Measurements from ENCODE around the gene MEX3A.
"Not testable (repeated sequence)": the region's sequence is repeated elsewhere in the genome, so short reads cannot be mapped to it uniquely, and the experiment has no call there.

Gene MEX3A, protein sequence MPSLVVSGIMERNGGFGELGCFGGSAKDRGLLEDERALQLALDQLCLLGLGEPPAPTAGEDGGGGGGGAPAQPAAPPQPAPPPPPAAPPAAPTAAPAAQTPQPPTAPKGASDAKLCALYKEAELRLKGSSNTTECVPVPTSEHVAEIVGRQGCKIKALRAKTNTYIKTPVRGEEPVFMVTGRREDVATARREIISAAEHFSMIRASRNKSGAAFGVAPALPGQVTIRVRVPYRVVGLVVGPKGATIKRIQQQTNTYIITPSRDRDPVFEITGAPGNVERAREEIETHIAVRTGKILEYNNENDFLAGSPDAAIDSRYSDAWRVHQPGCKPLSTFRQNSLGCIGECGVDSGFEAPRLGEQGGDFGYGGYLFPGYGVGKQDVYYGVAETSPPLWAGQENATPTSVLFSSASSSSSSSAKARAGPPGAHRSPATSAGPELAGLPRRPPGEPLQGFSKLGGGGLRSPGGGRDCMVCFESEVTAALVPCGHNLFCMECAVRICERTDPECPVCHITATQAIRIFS

DNA sequence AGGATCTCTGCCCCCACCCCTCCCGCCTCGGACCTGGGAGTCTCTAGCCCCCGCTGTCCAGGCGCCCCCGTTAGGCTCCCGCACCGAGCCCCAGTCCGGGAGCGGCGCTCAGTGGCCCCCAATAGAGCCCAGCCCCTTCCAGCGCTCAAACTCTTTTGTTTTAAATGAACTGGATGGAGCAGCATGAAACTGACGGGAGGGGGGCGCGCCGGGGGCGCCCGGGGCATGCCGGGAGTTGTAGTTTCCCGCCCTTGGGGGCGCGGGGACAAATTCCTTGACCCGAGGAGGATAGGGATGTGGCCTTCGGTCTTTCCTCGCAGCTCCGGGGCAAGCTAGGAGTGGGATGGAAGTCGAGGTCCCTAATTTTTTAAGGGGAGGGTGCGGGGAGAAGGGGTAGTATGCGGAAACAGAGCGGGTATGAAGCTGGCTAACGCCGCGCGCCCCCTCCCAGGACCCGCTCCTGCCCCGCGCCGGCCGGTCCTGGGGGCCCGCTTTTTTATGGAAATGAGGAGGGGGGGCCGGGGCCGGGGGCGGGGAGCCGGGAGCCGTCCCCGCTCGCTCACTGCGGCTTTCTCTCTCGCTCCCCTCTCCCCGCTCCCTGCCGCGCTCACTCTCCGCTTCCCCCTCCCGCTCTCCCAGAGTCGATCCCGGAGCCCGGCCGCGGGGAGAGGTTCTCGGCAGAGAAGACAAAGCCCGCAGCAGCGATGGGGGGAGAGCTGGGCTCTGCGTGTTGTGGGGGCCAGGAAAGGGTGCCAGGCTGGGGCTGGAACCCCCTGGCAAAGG, at the start of gene MEX3A:
Gene MEX3A, minus strand, starts transcription at position 157 of the 783 bp plus-strand sequence. CDS start 467 bp downstream, outside the sequence.
- ATAC-seq: peak; percentile 80

DNA sequence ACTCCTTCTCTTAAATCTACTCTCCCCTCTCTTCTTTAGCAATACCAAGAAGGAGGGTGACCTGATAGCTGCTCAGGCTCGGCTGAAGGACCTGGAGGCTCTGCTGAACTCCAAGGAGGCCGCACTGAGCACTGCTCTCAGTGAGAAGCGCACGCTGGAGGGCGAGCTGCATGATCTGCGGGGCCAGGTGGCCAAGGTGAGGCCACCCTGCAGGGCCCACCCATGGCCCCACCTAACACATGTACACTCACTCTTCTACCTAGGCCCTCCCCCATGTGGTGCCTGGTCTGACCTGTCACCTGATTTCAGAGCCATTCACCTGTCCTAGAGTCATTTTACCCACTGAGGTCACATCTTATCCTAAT, 48.3 kb upstream of the MEX3A start:
- no peak for ATAC-seq

DNA sequence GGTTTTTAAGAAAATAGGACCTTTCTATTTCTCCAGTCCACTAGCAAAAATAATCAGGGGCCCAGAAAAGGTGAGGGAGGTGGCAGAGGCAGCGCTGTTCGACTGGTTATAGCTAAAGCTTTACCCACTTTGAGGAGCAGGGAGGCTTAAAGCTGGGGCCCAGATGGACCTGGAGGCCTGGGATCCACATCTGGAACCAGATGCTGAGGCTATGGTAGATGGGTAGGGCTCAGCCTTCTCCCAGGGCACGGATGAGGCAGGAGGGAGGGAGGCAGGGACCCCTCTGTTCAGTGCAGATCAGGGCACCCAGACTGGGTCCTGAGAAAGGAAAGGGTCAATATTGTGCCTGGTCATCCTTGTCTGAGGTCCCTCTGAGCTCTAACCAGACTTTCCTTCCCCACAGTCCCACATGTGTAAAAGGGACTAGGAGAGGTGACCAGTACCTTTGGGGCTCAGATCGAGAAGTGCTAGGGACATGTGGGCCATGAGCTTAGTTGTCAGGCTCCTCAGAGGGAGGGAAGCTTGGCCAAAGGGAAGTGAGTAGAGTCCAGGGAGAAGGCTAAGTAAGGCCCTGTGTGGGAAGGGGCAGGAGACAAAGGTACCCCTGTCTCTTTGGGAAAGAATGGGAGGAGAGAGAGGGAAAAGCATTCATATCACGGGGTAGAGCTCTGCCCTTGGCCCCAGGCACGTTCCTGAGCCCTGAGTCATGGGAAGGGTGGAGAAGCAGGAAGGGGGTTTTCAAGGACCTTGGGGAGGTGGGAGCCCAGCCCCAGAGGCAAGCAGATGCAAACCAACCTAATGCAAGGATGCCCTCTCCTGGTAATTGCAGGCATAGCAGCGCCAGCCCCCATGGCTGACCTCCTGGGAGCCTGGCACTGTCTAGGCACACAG, 47.7 kb upstream of the MEX3A start:
- peak; percentile 11 to 13 for ATAC-seq

DNA sequence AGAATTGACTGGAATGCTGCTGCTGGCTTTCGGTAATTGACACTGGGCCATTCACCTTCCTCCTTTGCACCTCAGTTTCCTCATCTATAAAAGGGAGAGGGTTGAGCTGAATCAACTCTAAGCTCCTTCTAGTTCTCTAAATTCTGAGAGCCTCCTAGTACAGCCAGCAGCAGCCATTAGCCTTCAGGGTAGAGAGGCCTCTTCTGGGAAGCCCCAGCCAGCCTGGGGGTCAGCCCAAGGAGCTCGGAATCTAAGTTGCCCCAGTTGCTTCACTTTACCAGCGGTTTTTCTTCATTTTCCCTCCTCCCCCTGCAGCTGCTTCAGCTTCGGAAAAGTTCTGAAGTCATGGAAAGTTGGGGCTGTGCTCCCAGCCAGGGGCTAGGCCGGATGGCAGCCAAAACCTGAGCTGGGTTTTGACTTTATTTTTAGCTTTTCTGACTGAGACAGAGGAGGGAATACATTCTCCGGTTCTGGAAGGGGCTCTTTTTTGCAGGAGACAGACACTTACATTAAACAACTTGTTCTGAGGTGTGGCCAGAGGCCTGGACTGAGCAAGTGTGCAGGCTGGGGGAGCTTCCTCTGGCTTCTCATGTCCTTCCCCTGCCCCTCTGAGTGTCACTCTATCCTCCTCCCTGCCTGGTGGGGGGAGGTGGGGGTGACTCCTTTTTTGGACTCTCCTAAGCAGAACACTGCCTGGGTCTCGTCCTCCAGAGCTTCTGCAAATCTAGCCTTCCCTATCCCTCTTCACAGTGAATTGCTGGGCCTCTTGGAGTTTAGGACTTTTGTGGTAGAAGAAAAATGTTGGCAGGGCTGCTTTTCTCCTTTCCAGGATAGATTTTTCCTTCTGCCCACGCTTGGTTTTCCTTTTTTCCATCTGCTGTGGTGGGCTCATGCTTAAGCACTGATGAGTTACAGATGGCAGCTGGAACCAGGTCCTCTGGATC, 46.7 kb upstream of the MEX3A start:
- ATAC-seq: no peak

DNA sequence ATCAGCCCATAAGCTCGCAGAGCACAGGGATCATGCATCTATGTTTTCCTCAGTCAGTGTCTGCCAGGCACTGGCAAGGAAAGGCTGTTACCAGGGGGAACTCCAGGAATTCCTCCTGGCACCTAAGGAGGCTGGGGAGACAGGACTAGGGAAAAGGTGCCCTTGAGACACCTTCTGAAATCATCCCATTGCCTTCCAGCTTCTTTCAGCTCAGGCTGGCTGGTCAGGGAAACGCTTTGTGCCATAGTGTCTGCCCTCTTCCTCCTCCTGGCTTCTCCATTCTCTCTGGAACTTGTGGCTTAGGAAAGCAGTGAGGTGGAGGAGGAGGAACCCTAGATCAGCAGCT, 46.0 kb upstream of the MEX3A start:
- no peak for ATAC-seq

DNA sequence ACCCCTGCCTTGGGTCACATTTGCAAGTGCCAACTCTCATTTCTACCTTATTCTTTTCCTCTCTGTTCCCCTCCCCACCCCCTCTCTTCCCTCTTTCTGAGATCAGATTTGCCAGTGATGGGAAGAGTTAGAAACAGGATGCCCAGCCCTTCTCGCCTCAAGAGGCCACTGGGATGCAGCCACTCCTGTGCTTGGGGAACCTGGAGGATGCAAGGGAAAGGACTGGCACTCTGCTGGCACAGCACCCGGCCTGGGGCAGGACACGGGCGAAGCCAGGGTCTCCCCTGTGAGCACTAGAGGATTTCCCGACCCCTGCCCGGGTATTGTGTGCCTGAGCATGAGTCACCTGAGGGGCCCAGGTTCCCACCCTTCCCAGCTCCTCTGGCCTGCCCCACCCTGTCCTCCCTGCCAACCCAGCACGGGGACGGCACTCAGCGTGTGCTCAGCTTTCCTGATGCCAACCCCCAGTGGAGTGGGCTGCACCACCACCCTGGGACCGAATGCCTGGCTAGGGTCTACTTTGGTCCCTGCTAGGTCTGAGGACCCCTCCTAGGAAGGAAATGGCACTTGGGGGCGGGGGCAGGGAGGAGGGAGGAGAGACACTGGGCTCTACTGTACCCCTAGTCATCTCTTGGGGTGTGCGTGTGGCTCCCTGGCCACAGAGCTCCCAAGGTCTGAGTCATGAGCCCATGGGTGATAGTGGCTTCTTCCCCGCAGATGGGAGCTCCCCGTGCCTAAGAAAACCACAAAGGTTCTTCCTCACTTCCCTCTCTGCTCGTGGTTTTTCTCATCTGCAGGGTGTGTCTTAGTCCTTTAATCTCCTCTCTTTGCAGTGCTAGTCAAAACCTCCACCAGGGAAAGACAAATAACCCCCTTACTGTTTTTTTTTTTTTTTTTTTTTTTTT, 44.6 kb upstream of the MEX3A start:
- ATAC-seq: peak; percentile 86 to 91

DNA sequence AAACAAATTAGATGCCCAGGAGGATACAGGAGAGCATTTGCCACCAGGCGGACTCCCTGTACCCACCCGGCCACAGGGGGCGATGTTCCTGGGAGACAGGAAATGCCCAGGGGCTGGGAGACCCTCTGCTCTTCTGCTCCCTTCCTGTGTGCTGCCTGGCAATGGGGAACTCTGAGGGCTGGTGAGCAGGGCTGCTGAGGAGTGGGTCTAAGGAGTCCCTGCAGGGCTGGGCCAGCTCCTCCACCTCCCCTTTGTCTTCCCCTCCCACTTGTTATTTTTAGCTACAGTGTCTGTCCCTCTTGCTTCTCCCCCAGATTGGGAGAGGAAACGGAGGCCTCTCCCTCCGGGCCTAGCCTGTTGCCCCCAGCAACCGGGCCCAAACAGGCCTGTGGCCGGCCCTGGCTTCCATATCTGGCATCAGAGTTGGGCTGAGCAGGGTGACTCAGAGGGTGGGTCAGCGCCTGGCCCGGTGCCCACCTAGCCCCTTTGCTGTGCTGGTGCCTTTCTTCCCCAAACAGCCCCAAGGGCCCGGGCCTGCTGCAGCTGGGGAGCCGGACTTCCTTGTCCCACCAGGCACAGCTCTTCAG, 43.9 kb upstream of the MEX3A start:
- ATAC-seq: peak; percentile 18 to 19

DNA sequence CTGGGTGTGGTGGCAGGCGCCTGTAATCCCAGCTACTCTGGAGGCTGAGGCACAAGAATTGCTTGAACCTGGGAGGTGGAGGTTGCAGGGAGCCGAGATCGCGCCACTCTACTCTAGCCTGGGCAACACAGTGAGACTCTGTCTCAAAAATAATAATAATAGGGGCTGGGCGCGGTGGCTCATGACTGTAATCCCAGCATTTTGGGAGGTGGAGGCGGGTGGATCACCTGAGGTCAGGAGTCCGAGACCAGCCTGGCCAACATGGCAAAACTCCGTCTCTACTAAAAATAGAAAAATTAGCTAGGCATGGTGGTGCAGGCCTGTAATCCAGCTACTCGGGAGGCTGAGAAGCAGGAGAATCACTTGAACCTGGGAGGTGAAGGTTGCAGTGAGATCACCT, 43.3 kb upstream of the MEX3A start:
- not testable (repeated sequence) for ATAC-seq

DNA sequence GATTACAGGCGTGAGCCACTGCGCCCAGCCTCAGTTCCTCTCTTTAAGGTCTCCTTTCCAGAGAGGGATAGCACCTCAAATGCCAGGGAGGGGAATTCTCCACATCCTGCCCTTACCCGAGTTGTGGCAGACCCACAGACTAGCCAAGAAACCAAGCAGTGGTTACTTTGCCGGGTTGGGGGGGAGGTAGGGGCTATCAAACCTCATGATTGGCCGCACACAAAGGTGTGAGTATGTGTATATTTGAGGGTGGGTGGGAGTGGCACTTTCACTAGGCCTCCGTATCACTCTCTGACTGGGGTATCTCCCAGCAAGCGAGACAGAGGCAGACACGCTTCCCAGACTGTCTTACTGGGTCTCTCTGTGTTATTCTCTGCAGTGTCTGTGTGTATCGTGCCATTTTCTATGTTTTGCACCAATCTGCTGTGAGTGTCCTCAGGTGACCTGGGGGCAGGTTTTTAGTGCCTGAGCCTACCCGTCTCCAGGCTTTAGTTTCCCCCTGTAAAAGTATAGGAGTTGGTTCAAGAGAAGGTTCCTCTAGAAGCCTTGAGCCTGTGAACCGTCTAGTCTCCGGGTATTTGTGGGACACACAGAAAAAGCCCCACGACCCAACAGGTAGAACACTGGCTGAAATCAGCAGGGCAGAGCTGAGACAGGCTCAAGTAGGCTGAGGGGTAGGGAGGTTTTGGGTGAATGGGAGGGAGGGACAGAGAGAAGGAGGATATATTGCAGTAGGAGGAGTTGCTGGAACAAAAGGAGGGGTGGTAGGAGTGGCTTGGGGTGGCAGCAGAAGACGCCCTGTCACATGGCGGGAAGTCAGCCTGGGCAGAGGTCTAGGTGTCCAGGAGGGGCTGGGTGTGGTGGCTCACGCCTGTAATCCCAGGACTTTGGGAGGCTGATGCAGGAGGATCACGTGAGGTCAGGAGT, 42.6 kb upstream of the MEX3A start:
- no peak for ATAC-seq

DNA sequence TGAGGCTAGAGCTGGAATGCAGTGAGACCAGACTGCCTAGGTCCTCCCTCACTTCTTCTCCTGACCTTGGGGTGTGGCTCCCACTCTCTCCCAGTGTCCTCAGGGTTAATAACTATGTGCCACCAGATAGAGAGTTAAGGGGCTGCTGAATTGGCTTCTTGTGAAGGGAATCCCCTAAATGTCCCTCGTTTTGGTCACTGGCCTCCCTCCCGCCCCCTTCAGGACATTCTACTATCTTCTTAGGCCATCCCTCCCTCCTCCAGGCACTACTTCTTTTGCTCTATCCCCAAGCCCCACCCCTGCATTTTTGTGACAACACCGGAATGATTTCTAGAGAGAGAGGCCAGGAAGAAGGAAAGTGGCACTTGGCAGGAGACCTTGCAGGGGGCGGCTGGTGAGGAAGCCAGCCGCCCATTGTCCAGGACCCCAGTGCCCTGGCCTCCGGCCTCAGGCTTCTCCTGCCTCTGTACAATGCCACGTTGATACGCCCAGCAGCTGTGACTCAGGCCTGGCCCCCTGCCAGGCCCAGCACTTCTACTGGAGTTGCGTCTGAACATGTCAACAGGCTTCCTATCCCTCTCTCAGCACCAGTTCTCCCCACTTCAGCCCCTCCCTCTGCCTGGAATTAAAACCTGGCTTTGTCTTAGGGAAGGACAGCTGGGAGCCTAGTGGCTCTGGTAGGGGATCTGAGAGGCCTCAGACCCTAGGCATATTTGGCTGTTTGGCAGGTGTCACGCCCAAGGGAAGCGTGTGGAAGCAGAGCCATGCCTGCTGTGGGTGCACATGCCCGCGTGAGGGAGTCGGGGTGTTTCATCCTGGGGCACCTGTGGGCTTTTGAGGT, 41.3 kb upstream of the MEX3A start:
- ATAC-seq: peak in 1 of 2 donors; percentile 13

DNA sequence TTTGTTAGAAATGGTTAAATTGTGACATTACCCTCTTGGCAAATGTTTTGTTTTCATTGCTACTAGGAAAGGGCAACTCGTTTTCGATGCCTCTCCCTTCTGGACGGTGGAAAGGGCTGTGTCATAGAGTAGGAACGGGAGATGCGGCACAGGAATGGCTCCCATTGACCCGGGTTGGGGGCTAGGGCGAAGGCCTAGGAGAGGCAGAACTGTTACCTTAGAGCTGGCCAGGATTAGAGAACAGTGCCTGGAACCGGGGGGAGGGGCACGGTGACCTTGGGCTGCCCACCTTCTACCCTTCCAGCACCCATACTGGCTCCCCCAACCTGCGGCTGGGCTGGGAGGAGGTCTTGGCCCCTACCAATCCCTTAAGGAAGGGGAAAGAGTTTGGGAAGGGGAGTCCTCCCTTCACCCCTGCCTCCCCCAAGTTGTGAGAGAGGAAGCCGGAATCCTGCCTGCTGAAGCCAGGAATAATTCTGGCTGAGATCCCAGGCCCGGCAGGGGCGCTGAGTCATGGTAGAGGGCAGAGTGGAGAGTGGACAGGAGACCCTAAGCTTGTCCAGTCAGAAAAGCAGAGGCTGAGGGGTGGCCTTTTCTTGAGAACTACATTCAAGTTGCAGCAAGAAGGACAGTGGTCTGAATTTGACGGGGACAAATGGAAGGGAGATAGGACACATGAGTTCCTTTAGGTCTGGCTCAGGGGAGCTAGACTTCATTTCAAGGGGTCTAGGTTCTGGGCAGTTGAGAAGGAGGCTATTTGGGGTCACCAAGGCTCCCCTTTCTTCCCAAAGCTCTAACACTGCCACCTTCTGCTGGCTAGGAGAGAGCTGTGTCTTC, 40.5 kb upstream of the MEX3A start:
- no peak for ATAC-seq

DNA sequence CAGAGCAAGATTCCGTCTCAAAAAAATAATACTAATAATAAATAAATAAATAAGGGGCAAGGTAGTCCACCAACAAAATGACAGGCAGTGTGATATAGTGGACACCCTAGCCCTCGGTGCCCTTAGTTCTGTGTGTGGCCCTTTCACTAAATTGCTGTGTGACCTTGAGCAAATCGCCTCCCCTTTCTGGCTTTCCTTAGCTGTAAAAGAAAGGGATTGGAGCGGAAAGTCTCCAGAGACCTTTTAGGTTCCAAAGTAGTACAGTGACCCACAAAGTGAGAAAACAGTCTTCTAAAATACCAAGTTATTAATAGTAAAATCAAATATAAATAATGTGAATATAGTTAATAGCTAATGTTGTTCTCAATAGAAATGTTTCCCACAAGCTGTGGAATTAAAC, 39.8 kb upstream of the MEX3A start:
- ATAC-seq: no peak

DNA sequence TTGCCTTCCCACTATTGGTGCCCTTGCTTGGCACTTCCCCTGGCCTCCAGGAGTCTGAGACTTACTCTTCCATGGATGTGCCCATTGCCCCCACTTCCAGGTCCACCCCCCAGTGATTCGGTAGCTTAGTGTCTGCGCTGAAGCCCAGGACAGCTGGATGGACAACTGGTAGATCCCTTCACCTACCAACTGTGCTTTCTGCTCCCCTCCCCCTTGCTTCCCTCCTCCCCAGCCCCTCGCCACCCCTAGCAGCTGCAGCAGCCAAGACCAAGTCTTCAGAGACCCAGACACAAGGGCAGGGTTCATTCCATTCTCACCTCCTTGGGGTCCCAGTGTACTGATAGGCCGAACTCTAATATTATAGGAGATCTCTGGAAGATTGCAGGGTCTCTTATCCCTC, 39.2 kb upstream of the MEX3A start:
- ATAC-seq: no peak

DNA sequence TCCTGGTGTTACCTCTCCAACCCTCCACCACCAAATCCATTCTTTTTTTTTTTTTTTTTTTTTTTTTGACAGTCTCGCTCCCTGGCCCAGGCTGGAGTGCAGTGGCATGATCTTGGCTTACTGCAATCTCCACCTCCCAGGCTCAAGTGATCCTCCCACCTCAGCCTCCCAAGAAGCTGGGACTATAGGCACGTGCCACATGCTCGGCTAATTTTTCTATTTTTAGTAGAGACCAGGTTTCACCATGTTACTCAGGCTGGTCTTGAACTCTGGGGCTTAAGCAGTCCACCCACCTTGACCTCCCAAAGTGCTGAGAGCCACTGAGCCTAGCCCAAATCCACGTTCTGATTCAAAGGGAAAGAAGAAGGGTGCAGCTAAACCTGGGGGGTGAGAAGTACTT, 38.7 kb upstream of the MEX3A start:
- not testable (repeated sequence) for ATAC-seq

DNA sequence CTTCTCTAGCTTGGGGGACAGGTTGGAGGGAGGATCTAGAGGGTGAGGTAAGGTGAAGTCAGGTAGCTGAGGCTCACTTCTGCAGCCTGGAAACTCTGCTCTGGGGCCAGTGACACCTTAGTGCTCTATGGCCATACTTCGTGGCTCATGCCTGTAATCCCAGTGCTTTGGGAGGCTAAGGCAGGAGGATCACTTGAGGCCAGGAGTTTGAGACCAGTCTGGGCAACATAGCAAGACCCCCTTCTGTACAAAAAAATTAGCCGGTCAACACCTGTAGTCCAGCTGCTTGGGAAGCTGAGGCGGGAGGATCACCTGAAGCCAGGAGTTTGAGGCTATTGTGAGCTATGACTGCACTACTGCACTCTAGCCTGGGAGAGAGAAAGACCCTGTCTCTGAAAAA, 38.1 kb upstream of the MEX3A start:
- ATAC-seq: no peak

DNA sequence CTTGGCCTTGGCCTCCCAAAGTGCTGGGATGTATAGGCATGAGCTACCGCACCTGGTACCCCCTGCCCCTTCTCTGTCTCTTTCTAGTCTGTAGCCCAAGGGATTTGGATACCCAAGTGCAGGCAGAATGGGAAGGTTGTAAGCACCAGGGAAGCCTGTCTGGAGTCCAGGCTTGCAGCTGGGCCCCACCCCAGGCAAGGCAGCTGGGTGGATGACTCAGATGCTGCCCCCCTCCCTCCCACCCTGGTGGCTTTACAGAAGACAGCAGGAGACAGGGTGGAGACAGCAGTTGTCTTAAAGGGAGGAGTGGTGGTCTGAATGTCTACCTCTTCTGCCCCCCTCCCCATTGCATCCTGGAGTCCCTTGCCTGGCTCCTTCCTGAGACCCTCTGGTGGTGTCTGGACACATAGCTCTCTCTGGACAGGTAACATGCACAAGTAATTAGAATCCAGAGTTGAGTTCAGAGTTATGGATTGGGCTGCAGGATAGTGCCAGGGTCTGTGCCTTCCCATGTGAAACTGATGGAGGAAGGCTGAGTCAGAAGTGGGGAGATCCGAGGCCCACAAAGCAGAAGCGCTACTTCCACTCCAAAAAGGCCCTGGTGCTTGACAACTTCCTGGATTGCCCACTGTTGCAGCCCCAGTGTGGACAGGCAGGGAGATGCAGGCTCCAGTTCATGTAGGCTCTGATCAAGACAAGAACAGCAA, 37.4 kb upstream of the MEX3A start:
- no peak for ATAC-seq
